Activated CD4-positive, alpha-beta T cell treated with anti-CD3 and anti-CD28 coated beads, Interleukin-2, amount 50 U/mL, for 16 hours (primary cell): Measurements from ENCODE around the gene SCP2.

ENCODE experiments used
- DNase-seq: peaks from one replicate; pipeline ENCODE4 v3.0.0-alpha.2; 2020

SCP2 gene

DNA sequence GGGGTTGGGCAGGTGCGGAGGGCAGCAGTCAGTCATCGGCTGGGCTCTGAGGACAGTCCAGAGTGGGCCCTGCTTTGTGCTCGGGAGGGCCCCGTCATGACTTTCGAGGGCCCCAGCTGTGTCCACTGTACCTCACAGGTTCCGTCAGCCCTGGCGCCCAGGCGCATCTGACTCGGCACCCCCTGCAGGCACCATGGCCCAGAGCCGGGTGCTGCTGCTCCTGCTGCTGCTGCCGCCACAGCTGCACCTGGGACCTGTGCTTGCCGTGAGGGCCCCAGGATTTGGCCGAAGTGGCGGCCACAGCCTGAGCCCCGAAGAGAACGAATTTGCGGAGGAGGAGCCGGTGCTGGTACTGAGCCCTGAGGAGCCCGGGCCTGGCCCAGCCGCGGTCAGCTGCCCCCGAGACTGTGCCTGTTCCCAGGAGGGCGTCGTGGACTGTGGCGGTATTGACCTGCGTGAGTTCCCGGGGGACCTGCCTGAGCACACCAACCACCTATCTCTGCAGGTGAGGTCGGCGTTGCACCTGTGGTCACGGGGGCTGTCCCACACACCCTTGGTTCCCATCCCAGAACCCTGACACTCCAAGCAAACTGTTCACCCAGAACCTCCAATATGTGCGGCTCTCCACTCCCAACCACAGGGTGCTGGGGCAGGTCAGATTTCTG is 142.7 kb downstream of the SCP2 start:
- DNase-seq = no peak

- DNase-seq = no peak
Observed at GRCh38 chr1:53070621-53071020, 143.5 kb downstream of the SCP2 start.

GRCh38 chr1:53071167-53071865 is 144.2 kb downstream of the SCP2 start:
- DNase-seq = no peak

DNA sequence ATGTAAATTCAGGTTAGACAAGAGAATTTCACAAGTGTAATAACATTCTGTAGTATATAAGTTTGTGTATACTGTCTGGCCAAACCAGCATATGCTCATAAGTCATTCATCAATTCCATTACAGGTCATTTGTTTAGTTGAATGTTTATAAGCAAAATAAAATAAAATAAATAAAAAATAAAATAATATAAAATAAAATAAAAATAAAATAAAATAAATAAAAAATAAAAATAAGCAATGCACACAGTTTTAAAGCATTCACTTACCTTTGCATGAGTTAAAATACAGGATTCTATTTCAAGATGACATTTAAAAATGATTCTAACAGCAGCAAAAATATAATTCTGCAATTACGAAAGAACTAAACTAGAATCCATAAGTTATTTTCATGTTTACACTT is 144.8 kb downstream of the SCP2 start:
- DNase-seq = no peak

DNA sequence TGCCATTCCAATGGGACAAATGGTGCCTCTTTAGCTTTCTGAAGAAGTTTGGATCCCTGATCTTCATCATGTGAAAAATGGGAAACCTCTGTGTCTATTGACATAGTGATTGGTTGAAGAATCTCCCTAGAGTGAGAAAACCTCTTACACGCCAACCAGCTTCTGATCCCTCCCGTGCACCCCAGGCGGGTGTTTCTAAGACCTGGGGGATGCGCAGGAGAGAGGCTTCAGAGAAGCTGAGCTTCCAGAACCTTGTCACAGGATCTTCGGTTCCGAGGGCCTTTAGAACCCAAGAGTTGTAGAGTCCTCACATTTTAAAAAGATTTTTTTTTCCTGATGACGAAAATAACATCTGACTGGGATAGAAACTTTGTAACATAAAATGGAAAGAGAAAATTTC is 146.2 kb downstream of the SCP2 start:
- no peak for DNase-seq

- DNase-seq = no peak
Observed at GRCh38 chr1:53073868-53074311, 146.8 kb downstream of the SCP2 start.

DNA sequence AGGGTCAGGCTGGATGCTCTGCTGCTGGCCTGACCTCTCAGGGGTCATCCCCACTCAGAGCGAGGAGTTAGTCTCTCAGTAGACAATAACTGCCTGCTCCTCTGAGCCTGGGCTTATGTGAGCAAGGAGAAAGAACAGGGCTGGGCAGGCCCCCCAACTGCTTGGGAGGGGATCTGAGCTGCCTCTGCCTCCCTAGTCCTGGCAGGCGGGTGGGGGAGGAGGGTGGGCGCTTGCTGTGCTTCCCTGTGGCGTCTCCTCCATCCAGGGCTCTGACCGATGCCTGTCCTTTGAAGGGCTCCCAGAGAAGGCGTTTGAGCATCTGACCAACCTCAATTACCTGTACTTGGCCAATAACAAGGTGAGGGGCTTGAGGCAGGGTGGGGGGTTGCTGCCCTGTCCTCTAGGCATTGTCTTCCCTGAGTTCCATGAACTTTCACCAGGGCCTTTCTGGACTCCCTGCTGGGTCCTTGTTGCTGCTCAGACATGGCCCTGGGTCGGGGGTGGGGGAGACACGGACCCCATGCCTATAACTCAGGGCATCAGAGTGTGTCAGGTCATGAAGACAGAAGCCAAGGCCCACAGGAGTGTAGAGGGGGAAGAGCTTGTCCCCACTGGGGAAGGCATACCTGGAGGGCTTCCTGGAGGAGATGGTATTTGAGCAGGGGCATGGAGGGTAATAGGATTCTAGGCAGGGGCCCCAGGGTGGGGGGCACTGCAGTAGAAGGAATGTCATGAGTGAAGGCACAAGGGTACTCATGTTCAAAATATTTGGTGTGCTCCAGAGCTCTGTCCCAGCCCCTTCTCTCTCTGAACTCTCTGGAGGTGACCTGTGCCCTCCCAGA is 147.5 kb downstream of the SCP2 start:
- no peak for DNase-seq

- no peak for DNase-seq
Observed at GRCh38 chr1:53075206-53075605, 148.1 kb downstream of the SCP2 start.

GRCh38 chr1:53075761-53076163 is 148.7 kb downstream of the SCP2 start:
- DNase-seq = no peak

DNA sequence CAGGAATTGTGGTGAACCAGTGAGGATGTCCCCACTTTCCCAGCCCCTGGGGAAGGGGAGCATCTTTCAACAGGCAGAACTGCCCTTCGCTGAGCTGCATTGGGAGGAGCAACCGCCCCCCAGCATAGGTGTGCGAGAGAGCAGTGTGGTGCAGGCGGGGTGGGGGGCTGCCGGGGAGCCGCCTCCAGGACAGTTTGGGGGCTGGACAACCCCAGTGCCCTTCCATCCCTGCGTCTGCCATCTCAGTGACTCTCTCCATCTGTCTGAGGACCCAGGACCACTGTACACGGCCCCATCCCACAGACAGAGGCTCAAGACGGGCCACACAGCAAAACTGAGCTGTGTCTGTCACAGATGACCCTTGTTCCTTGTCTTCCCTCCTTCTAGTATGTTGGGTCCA is 149.1 kb downstream of the SCP2 start:
- DNase-seq = no peak

- DNase-seq = no peak
Observed at GRCh38 chr1:53076721-53077598, 149.9 kb downstream of the SCP2 start.

- DNase-seq = no peak
Observed at GRCh38 chr1:53077599-53077965, 150.5 kb downstream of the SCP2 start.

- DNase-seq = no peak
Observed at GRCh38 chr1:53078333-53079101, 151.4 kb downstream of the SCP2 start.

GRCh38 chr1:53079251-53079650 is 152.2 kb downstream of the SCP2 start:
- no peak for DNase-seq

DNA sequence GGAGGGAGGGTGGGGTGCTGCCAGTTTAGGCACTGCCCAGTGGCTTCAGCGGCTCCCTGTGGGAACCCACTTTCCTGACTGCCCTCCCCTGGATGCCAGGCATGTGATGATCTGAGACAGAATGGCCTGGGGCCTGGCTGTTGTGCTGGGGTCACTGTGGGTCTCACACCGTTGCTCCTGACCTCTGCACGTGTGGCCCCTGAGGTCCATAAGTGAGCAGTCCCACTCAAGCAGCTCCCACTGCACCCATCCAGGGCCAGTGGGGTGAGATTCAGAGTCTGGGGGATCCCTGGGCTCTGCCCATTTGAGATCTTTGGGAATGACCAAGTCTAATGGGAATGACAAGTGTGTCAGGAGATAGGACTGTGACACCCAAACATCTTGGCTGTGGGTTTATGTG is 153.0 kb downstream of the SCP2 start:
- DNase-seq = no peak

GRCh38 chr1:53080769-53081168 is 153.7 kb downstream of the SCP2 start:
- no peak for DNase-seq

GRCh38 chr1:53081384-53082066 is 154.4 kb downstream of the SCP2 start:
- DNase-seq = no peak

DNA sequence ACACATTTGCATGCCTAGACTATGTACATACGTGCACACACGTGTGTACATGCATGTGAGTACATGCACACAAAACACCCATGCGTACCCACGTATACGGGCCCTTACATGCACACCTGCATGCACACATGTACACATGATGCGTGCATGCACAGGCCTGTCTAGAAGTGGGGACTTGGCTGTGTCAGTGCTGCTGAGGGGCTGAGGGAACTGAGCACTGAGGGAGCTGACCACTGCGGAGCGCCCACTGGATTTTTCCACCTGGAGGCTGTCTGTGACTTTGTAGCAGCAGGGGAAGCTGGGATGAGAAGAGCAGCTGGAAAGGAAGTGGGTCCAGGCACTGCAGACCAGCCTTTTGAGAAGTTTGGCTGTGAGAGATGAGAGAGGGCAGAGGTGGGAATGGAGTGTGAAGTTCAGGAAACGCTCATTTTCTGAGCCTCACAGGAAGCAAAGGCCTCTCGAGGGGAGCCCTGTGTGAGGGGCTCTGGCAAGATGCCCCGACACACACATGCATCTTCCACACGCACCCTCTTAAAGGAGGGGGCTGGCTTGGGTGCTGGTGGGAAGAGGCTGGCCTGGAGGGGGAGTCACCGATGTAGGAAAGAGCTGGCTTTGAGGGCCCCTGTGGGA is 155.9 kb downstream of the SCP2 start:
- no peak for DNase-seq

DNA sequence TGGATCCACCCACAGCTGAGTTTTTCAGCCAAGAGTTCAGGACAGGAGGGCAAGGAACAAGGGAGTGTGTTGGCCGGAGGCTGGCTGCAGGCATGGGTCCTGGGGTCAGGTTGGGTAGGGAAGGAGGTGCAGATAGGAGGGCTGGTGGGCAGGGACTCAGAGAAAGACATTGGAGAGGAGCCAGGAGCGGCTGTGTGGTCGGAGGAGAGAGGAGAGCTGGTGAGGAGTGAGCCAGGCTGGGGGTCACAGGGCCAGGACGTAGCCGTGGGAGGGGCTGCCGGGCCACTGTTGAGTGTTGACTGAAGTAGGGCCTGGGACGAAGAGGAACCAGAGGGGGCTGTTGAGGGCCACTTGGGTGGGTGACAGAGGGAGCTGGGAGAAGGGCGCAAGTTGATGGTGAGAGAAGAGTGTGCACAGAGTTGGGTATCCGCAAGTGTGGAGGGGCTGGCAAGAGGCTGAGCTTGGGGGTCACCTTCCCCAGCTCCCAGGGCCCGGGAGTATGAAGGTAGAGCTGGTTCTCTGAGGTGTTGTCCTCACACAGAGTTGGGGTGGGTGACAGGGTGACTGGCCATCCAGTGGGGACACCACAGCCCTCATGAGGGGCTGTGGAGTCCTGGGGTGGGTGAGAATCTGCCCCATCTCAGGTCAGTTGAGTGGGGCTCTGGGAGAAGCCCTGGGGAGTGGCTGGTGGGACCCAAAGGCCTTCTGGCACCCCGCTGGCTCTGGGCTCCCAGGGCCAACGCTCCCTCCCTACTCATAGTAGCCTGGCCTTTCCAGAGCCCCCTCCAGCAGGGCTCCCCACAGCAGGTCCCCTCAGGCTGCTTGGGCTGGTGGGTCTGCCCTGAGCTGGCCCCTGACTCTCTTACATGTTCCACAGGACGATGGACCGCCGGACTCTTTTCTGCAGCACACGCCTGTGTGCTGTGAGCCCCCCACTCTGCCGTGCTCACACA is 156.8 kb downstream of the SCP2 start:
- no peak for DNase-seq

- DNase-seq = no peak
Observed at GRCh38 chr1:53084589-53084971, 157.5 kb downstream of the SCP2 start.
